IMR-90 (cell line): ENCODE measurements around the gene SLC25A52. TPM values are rescaled to one million over a fixed set of nuclear protein-coding genes. Genes with fewer than 3 reads are reported as not detected.

Experiments used
- ATAC-seq: fragments of 200-7000 bp; cut with Tn5 transposase; 2 replicates; pipeline ENCODE4 v1.9.1; 2020; ENCODE audit warnings: low read depth, mild to moderate bottlenecking, moderate library complexity
- BruUV-seq: library from RNA; stranded (reverse); fragments of 400-500 nt; replicated peaks from 2 replicates; lab custom pipeline; 2021; lab: Mats Ljungman, UMichigan
- CTCF ChIA-PET: fragments of 300-600 bp; formaldehyde crosslinking; extraction: SDS; loops from one replicate; lab custom pipeline; 2021; ENCODE audit warnings: antibody characterized with exemption; lab: Yijun Ruan, JAX
- POLR2A ChIA-PET: fragments of 300-600 bp; sonication (Branson Sonifier 250); formaldehyde crosslinking; loops from one replicate; lab custom pipeline; 2022; ENCODE audit warnings: antibody characterized with exemption; ENCODE audit not compliant: unreplicated experiment; lab: Charles Lee
- DNase-seq: peaks from one replicate; pipeline ENCODE4 v3.0.0; 2013
- H2AFZ ChIP-seq: replicated peaks from 2 replicates; pipeline ENCODE3; 2013; ENCODE audit warnings: low read length, mild to moderate bottlenecking; ENCODE audit not compliant: poor library complexity
- H2AK5ac ChIP-seq: 2 replicates; pipeline ENCODE4 v1.6.1; 2013; ENCODE audit warnings: low read depth, low read length, inconsistent platforms
- H2AK9ac ChIP-seq: replicated peaks from 2 replicates; pipeline ENCODE3; 2013; ENCODE audit warnings: mild to moderate bottlenecking, low read depth, low read length, moderate library complexity; ENCODE audit not compliant: poor library complexity
- H2BK120ac ChIP-seq: 2 replicates; pipeline ENCODE4 v1.6.1; 2013; ENCODE audit warnings: low read depth, low read length, inconsistent platforms
- H2BK15ac ChIP-seq: 3 replicates; pipeline ENCODE4 v1.6.1; 2013; ENCODE audit warnings: low read depth, low read length, inconsistent platforms
- H2BK20ac ChIP-seq: 2 replicates; pipeline ENCODE4 v1.6.1; 2013; ENCODE audit warnings: low read depth, mild to moderate bottlenecking, inconsistent platforms, low read length, moderate library complexity
- H2BK5ac ChIP-seq: 2 replicates; pipeline ENCODE4 v1.6.1; 2013; ENCODE audit warnings: mild to moderate bottlenecking, low read depth, low read length, inconsistent platforms; ENCODE audit not compliant: poor library complexity, severe bottlenecking
- H3K14ac ChIP-seq: replicated peaks from 2 replicates; pipeline ENCODE4 v1.6.1; 2013; ENCODE audit warnings: low read depth, low read length, inconsistent platforms
- H3K18ac ChIP-seq: 2 replicates; pipeline ENCODE4 v1.6.1; 2013; ENCODE audit warnings: low read depth, low read length, control low read depth
- H3K23ac ChIP-seq: 2 replicates; pipeline ENCODE4 v1.6.1; 2013; ENCODE audit warnings: low read depth, low read length, inconsistent platforms
- H3K27ac ChIP-seq: 2 replicates; pipeline ENCODE4 v1.5.1; 2013; ENCODE audit warnings: mild to moderate bottlenecking, control low read depth, low read length; ENCODE audit not compliant: insufficient read depth
- H3K27me3 ChIP-seq: 2 replicates; pipeline ENCODE4 v1.6.1; 2013; ENCODE audit warnings: low read length; ENCODE audit not compliant: control insufficient read depth, insufficient read depth
- H3K36me3 ChIP-seq: 2 replicates; pipeline ENCODE4 v1.6.1; 2013; ENCODE audit warnings: low read length, mixed read lengths; ENCODE audit not compliant: control insufficient read depth, insufficient read depth
- H3K4ac ChIP-seq: 2 replicates; pipeline ENCODE4 v1.6.1; 2013; ENCODE audit warnings: low read depth, low read length, inconsistent platforms
- H3K4me1 ChIP-seq: 2 replicates; pipeline ENCODE4 v1.6.1; 2013; ENCODE audit warnings: low read length, mixed read lengths; ENCODE audit not compliant: control insufficient read depth, insufficient read depth
- H3K4me2 ChIP-seq: 2 replicates; pipeline ENCODE4 v1.6.1; 2013; ENCODE audit warnings: low read depth, mild to moderate bottlenecking, control low read depth, low read length, moderate library complexity
- H3K4me3 ChIP-seq: 2 replicates; pipeline ENCODE4 v1.5.1; 2013; ENCODE audit warnings: low read depth, mild to moderate bottlenecking, control low read depth, low read length, moderate library complexity; ENCODE audit not compliant: insufficient read depth
- H3K56ac ChIP-seq: 2 replicates; pipeline ENCODE4 v1.6.1; 2013; ENCODE audit warnings: low read length, inconsistent platforms; ENCODE audit not compliant: insufficient read depth; ENCODE audit errors: extremely low read depth
- H3K79me1 ChIP-seq, 2 experiments: 2 replicates each; pipeline ENCODE4 v1.6.1; 2013; ENCODE audit warnings: low read length in 2 of 2, inconsistent platforms in 1 of 2, low read depth in 1 of 2
- H3K9ac ChIP-seq: 2 replicates; pipeline ENCODE4 v1.6.1; 2013; ENCODE audit warnings: low read depth, low read length, control low read depth
- H3K9me1 ChIP-seq: 2 replicates; pipeline ENCODE4 v1.6.1; 2013; ENCODE audit warnings: low read length, inconsistent platforms; ENCODE audit not compliant: insufficient read depth
- H3K9me3 ChIP-seq: 2 replicates; pipeline ENCODE4 v1.6.1; 2013; ENCODE audit warnings: low read length; ENCODE audit not compliant: control insufficient read depth, insufficient read depth
- H4K20me1 ChIP-seq: 2 replicates; pipeline ENCODE4 v1.6.1; 2013; ENCODE audit warnings: low read length, inconsistent platforms; ENCODE audit not compliant: insufficient read depth
- H4K5ac ChIP-seq: 2 replicates; pipeline ENCODE4 v1.6.1; 2013; ENCODE audit warnings: mild to moderate bottlenecking, low read depth, low read length, control low read depth
- H4K8ac ChIP-seq, 2 experiments: 2 replicates each; pipeline ENCODE4 v1.6.1; 2013; ENCODE audit warnings: low read depth in 2 of 2, low read length in 2 of 2, control low read depth in 1 of 2, inconsistent platforms in 1 of 2
- H4K91ac ChIP-seq: 2 replicates; pipeline ENCODE4 v1.6.1; 2013; ENCODE audit warnings: low read depth, low read length, inconsistent platforms; ENCODE audit not compliant: insufficient read depth
- CEBPB ChIP-seq: IDR thresholded peaks from 2 replicates; pipeline ENCODE4 v1.6.1; 2012; ENCODE audit warnings: low read depth, low read length, improper control_type of control experiment
- CTCF ChIP-seq: conservative IDR thresholded peaks from 2 replicates; pipeline ENCODE4 v1.5.1; 2012; ENCODE audit warnings: mild to moderate bottlenecking, low read depth, low read length, improper control_type of control experiment
- FOS ChIP-seq: fragments of 150-350 bp; IDR thresholded peaks from 2 replicates; pipeline ENCODE4 v1.6.1; 2016; ENCODE audit warnings: low read depth, low read length
- MAZ ChIP-seq: IDR thresholded peaks from 2 replicates; pipeline ENCODE4 v1.6.1; 2012; ENCODE audit warnings: low read depth, mild to moderate bottlenecking, low read length, improper control_type of control experiment, moderate library complexity, borderline replicate concordance
- RAD21 ChIP-seq: IDR thresholded peaks from 2 replicates; pipeline ENCODE4 v1.6.1; 2012; ENCODE audit warnings: low read length, improper control_type of control experiment
- RCOR1 ChIP-seq: IDR thresholded peaks from 2 replicates; pipeline ENCODE4 v1.6.1; 2012; ENCODE audit warnings: mild to moderate bottlenecking, low read length, improper control_type of control experiment; ENCODE audit not compliant: insufficient replicate concordance
- RFX5 ChIP-seq: IDR thresholded peaks from 2 replicates; pipeline ENCODE4 v1.8.0; 2012; ENCODE audit warnings: low read depth, mild to moderate bottlenecking, low read length, moderate library complexity
- WGBS, 2 experiments: methylation state at CpG; one replicate each; pipeline versions ENCODE4 v1.1.5 to v1.1.7; 2013; ENCODE audit warnings: missing lambda C conversion rate in 2 of 2; ENCODE audit not compliant: insufficient read length in 1 of 2; ENCODE audit errors: extremely low coverage in 2 of 2; 5-methylcytosine and 5-hydroxymethylcytosine counted together
- dilution Hi-C: fragments of 300-500 bp; cut with HindIII; formaldehyde crosslinking; loops from one replicate; pipeline ENCODE4 v1.14.3; 2018; ENCODE audit warnings: low sequenced_read_pairs; ENCODE audit not compliant: unreplicated experiment
- in situ Hi-C: fragments of 300-500 bp; cut with MboI; formaldehyde crosslinking; loops from 3 replicates; pipeline ENCODE4 v1.14.3; 2019; ENCODE audit warnings: low sequenced_read_pairs, inconsistent platforms, mixed read lengths
- intact Hi-C: fragments of 100-400 bp; cut with micrococcal nuclease; formaldehyde crosslinking; loops from 2 replicates; pipeline ENCODE4 v1.10.0; 2022
- polyA plus RNA-seq, 3 experiments: library from polyadenylated mRNA; depleted of rRNA; stranded (reverse); fragments of >200 nt; gene quantifications; 2 replicates each; pipeline ENCODE4 v1.2.3, GENCODE V29; 2012; ENCODE audit warnings: low replicate concordance in 1 of 3
- total RNA-seq: library from RNA; depleted of rRNA; stranded (reverse); fragments of >200 nt; gene quantifications from 2 replicates; pipeline ENCODE4 v1.2.3, GENCODE V29; 2012

SLC25A52 gene
- total and polyA plus RNA-seq, 2 of the 4 experiments (the other 2 are of a cell fraction): not detected

- H3K4me2 ChIP-seq: no peak overlapping the region
- BruUV-seq: no TSS peak
- H3K9me3 ChIP-seq: no peaks in the 10 kb centered on the region
- H2BK5ac ChIP-seq: no peak overlapping the region
- H3K14ac ChIP-seq: no peak overlapping the region
- H2BK20ac ChIP-seq: no peak overlapping the region
- no peaks in the 10 kb centered on the region for H4K20me1 ChIP-seq
- H3K56ac ChIP-seq: no peak overlapping the region
- no peak overlapping the region for H4K5ac ChIP-seq
- no peak overlapping the region for H3K9ac ChIP-seq
- H3K9me1 ChIP-seq: no peaks in the 10 kb centered on the region
- ChIA-PET POLR2A (no interaction called here), CTCF (no interaction called here)
- in situ Hi-C loops (no loop called here), intact Hi-C loops (no loop called here), dilution Hi-C loops (no loop called here)
- H3K23ac ChIP-seq: no peak overlapping the region
- H2BK15ac ChIP-seq: no peak overlapping the region
- no peak overlapping the region for H3K27ac ChIP-seq
- H3K4me1 ChIP-seq: no peaks in the 10 kb centered on the region
- DNase-seq (no peak), ATAC-seq (no peak)
- no peak overlapping the region for H2AK5ac ChIP-seq
- H3K27me3 ChIP-seq: no peaks in the 10 kb centered on the region
- H3K4ac ChIP-seq: no peak overlapping the region
- H2AK9ac ChIP-seq: no peak overlapping the region
- no peaks in the 10 kb centered on the region for H3K36me3 ChIP-seq
- no peak overlapping the region for H3K18ac ChIP-seq
- no peak overlapping the region for H4K91ac ChIP-seq
- no peak overlapping the region for H4K8ac ChIP-seq
- 74% methylated on average over 6 of the region's 9 CpGs; no CpG with 5 or more reads in 1 of the 2 experiments for WGBS, 2 experiments
- no peak overlapping the region for H2BK120ac ChIP-seq
- no peaks in the 10 kb centered on the region for H3K79me1 ChIP-seq
- H3K4me3 ChIP-seq: no peak overlapping the region
- TF ChIP-seq RFX5 (no peak), MAZ (no peak), CTCF (no peak), RAD21 (no peak), RCOR1 (no peak), CEBPB (no peak), FOS (no peak)
- no peak overlapping the region for H2AFZ ChIP-seq
Measured at GRCh38 chr18:31740180-31740579, 20.5 kb downstream of the SLC25A52 start.
